ENCODE measurements around the gene NPHP4.

Gene NPHP4

DNA sequence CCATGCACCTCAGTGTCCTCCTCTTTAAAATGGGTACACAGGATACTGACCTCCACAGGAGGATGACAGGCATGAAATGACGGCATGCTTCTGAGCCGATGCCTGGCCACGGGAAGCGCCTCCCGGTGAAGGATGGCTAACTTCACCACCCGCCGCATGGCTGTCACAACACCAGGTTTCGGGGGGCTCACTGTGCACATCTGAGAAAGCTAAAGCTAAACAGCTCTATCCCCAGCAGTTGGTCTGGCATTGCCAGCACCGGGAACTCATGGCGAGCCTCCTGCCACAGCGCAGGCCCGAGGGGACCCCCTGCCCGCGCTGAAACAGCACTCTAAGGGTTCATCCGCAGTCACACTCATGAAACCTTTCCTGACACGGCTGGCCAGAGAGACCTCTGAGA lies 16.0 kb downstream of the NPHP4 start:
- H3K4me3 ChIP-seq (ENCODE audit: low read length): no peak overlapping the region
- TF ChIP-seq, protein P1, sequence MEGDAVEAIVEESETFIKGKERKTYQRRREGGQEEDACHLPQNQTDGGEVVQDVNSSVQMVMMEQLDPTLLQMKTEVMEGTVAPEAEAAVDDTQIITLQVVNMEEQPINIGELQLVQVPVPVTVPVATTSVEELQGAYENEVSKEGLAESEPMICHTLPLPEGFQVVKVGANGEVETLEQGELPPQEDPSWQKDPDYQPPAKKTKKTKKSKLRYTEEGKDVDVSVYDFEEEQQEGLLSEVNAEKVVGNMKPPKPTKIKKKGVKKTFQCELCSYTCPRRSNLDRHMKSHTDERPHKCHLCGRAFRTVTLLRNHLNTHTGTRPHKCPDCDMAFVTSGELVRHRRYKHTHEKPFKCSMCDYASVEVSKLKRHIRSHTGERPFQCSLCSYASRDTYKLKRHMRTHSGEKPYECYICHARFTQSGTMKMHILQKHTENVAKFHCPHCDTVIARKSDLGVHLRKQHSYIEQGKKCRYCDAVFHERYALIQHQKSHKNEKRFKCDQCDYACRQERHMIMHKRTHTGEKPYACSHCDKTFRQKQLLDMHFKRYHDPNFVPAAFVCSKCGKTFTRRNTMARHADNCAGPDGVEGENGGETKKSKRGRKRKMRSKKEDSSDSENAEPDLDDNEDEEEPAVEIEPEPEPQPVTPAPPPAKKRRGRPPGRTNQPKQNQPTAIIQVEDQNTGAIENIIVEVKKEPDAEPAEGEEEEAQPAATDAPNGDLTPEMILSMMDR (IDR thresholded peaks at IDR 0.05; ENCODE audit: insufficient read depth, low read depth, low read length, missing control alignments): no peak

DNA sequence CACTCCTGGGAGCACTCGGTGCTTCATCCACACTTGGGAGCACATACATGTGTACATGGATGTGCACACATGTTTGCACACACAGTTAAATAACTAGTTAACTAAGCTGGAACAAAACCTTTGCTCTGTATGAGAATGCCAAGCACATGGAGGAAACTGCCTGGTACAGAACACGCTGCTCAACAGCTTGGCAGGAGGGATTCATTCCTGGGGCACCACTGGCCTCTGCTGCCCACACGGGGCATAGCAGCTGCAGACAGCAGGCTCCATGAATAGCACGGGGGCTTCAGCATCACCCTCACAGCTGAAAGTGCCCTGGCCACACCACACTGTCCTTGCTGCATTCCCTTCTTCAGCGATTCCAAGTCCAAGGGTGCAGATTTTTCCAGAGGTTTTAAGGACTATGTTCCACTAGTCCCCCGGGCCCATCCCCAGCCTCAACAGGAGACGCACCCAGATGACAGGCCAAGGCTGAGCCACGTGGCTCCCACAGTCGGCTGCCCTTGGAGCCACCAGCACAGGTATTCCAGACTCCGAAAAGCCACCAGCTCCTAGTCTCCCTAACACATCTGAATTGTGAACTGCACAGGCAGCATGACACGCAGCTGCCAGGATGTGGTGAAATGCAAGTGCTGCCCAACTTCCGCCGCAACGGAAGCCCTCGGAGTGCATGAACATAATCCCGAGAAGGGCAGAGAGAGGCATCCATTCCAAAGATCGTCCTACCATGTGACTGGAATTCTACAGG lies 16.9 kb downstream of the NPHP4 start:
- TF ChIP-seq, protein P1 (IDR thresholded peaks at IDR 0.05; ENCODE audit: insufficient read depth, low read depth, low read length, missing control alignments): peak; percentile 81
- H3K4me3 ChIP-seq (ENCODE audit: low read length): no peak overlapping the region
- peak; percentile 63 for DNase-seq (ENCODE audit: low read depth)

More for the DNA sequence above, 16.0 kb downstream of the NPHP4 start:
- DNase-seq (ENCODE audit: low read depth): no peak

DNA sequence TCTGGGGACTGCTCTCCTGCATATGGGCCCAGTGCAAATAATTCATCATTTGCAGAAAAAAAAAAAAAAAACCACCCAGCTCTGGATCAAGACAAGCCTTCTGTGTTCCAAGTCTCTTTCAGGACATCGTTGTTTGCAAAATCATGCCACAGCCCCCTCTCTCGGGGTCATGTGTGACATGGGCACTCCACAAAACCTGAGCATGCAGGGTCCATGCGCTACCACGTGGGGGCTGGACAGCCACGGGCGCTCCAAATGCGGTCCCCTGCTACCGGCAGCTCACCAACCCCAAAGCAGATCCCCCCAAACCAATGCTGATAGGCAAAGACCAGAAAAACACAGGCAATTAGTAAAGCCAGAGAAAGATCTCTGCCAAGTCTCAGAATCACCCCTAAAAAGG lies 17.6 kb downstream of the NPHP4 start:
- TF ChIP-seq, protein P1 (IDR thresholded peaks at IDR 0.05; ENCODE audit: insufficient read depth, low read depth, low read length, missing control alignments): no peak
- DNase-seq (ENCODE audit: low read depth): no peak
- no peak overlapping the region for H3K4me3 ChIP-seq (ENCODE audit: low read length)

DNA sequence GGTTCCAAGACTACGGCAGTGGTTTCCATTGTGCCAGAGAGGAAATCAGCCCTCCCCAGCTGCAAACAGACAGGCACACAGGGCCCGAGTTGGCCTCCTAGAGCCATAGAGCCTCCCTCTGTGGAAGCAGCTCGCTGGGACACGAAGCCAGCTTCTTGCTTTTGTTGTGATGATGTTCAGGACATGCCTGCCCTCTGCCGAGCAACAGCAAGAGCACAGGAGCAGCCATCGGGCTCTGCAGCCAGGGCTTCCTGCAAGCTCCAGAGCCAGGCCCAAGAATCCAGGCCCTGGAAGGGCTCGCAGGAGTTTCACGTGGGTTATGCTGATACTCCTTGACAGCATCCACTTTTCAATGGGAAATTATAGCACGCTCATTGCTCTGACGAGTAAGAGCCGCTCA lies 18.5 kb downstream of the NPHP4 start:
- TF ChIP-seq, protein P1 (IDR thresholded peaks at IDR 0.05; ENCODE audit: insufficient read depth, low read depth, low read length, missing control alignments): no peak
- no peak for DNase-seq (ENCODE audit: low read depth)
- no peak overlapping the region for H3K4me3 ChIP-seq (ENCODE audit: low read length)

DNA sequence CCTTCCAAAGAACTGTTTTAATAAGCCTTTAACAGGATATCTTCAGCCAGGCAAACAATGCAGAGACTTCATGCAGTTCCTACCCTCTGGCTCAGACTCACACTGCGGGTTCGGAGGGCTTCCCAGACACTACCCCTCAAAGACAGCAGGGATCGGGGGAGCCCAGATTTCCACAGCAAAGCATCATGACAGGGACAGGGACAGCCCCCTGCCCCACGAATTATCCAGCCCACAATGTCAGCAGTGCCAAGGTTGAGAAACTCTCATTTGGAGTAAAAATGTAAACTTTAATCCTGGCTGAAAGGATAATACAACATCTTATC lies 20.1 kb downstream of the NPHP4 start:
- no peak for DNase-seq (ENCODE audit: low read depth)
- no peak overlapping the region for H3K4me3 ChIP-seq (ENCODE audit: low read length)
- TF ChIP-seq, protein P1 (IDR thresholded peaks at IDR 0.05; ENCODE audit: insufficient read depth, low read depth, low read length, missing control alignments): no peak

DNA sequence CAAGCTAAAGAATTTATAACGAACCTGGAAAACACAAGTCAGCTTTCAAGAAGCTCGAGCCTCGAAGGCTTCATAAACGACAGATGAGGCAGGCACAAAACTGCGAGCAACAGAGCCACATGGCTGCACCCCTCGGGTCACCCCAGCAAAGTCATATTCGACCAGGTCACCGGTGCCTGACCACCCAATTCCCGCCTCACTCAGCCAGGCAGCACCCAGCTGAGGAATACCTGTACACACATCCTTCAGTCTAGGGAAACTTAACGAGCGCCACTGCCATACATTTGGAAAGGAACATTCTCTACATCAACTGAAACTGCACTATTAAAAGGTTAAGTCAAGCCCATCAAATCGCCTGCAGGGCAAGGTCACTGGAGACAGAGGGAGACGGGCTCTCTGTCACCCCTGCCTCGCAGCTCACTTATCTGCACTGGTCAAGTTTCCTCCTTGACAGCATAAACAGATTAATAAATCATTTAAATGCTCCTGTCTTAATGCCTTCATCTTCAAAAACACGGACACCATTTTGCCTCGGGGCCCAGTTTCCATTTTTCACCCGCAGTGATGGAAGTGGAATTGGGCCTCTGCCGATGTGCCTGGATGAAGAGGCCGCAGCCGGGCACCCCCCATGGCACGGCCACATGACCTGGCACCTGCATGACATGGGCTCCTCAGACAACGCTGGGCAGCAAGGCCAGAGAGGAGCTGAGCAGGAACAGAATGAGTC lies 20.6 kb downstream of the NPHP4 start:
- no peak for DNase-seq (ENCODE audit: low read depth)
- H3K4me3 ChIP-seq (ENCODE audit: low read length): no peak overlapping the region
- TF ChIP-seq, protein P1 (IDR thresholded peaks at IDR 0.05; ENCODE audit: insufficient read depth, low read depth, low read length, missing control alignments): no peak
